H1 (cell line): ENCODE data around the gene ICAM2. TPM values are rescaled to one million over a fixed set of nuclear protein-coding genes. Genes with fewer than 3 reads are reported as not detected.

Source experiments
- CTCF ChIA-PET: fragments of 300-600 bp; sonication (Branson Sonifier 250); formaldehyde crosslinking; loops from one replicate; lab custom pipeline; 2021; ENCODE audit not compliant: partially characterized antibody; lab: Charles Lee
- POLR2A ChIA-PET: fragments of 300-600 bp; sonication (Branson Sonifier 250); formaldehyde crosslinking; loops from one replicate; lab custom pipeline; 2021; ENCODE audit warnings: inconsistent platforms; ENCODE audit not compliant: partially characterized antibody; lab: Charles Lee
- DNase-seq, 2 experiments: peaks; one replicate each; pipeline versions ENCODE4 v3.0.0 to v3.0.0-alpha.2; 2010 to 2022; ENCODE audit warnings: low spot score in 2 of 2, low read depth in 1 of 2, mixed read lengths in 1 of 2
- FAIRE-seq: peaks from 2 replicates; lab custom pipeline; 2011; peaks lifted over from hg19 to GRCh38; lab: Jason Lieb, UNC
- H2AFZ ChIP-seq: 2 replicates; pipeline ENCODE4 v1.8.1; 2012; ENCODE audit warnings: low read length, inconsistent platforms
- H2AK5ac ChIP-seq: 2 replicates; pipeline ENCODE4 v1.6.1; 2013; ENCODE audit warnings: low read depth, low read length
- H2BK120ac ChIP-seq: replicated peaks from 2 replicates; pipeline ENCODE3; 2013; ENCODE audit warnings: low read depth, low read length, inconsistent platforms
- H2BK12ac ChIP-seq: 2 replicates; pipeline ENCODE4 v1.6.1; 2013; ENCODE audit warnings: low read depth, low read length
- H2BK15ac ChIP-seq: 2 replicates; pipeline ENCODE4 v1.6.1; 2013; ENCODE audit warnings: low read length
- H2BK20ac ChIP-seq: 2 replicates; pipeline ENCODE4 v1.6.1; 2013; ENCODE audit warnings: low read length
- H2BK5ac ChIP-seq: 2 replicates; pipeline ENCODE4 v1.6.1; 2013; ENCODE audit warnings: low read depth, low read length
- H3K14ac ChIP-seq: 2 replicates; pipeline ENCODE4 v1.6.1; 2013; ENCODE audit warnings: inconsistent platforms; ENCODE audit not compliant: insufficient read length
- H3K18ac ChIP-seq: 2 replicates; pipeline ENCODE4 v1.6.1; 2013; ENCODE audit warnings: low read length; ENCODE audit errors: extremely low read depth
- H3K23ac ChIP-seq: 2 replicates; pipeline ENCODE4 v1.6.1; 2013; ENCODE audit warnings: inconsistent platforms; ENCODE audit not compliant: insufficient read length
- H3K23me2 ChIP-seq: 2 replicates; pipeline ENCODE4 v1.6.1; 2013; ENCODE audit warnings: low read depth, low read length
- H3K27ac ChIP-seq: 2 replicates; pipeline ENCODE4 v1.6.1; 2011; ENCODE audit warnings: low read depth, low read length, inconsistent platforms
- H3K27me3 ChIP-seq, 4 experiments: replicated peaks in 1 of 4; 1 replicate in 1 of 4; 2 replicates in 3 of 4; pipeline versions ENCODE4 v1.6.1 to v1.8.1; 2011 to 2013; ENCODE audit warnings: low read length in 3 of 4, mild to moderate bottlenecking in 3 of 4, inconsistent platforms in 2 of 4, mixed read lengths in 2 of 4, moderate library complexity in 1 of 4; ENCODE audit not compliant: control insufficient read depth in 3 of 4, insufficient read depth in 3 of 4; ENCODE audit errors: extremely low read depth in 1 of 4
- H3K36me3 ChIP-seq, 4 experiments: 2 replicates each; pipeline versions ENCODE4 v1.6.1 to v1.8.1; 2011 to 2013; ENCODE audit warnings: mild to moderate bottlenecking in 4 of 4, low read length in 3 of 4, moderate library complexity in 2 of 4, control low read depth in 1 of 4, inconsistent platforms in 1 of 4; ENCODE audit not compliant: insufficient read depth in 4 of 4, control insufficient read depth in 2 of 4
- H3K4ac ChIP-seq: replicated peaks from 2 replicates; pipeline ENCODE3; 2013; ENCODE audit warnings: low read length, low read depth, mixed read lengths, inconsistent platforms; ENCODE audit not compliant: insufficient read length
- H3K4me1 ChIP-seq, 4 experiments: replicated peaks in 1 of 4; 1 replicate in 1 of 4; 2 replicates in 3 of 4; pipeline versions ENCODE4 v1.6.1 to v1.8.1; 2011 to 2013; ENCODE audit warnings: low read length in 3 of 4, inconsistent platforms in 2 of 4, mixed read lengths in 1 of 4; ENCODE audit not compliant: insufficient read depth in 4 of 4, control insufficient read depth in 3 of 4
- H3K4me2 ChIP-seq, 2 experiments: 2 replicates each; pipeline versions ENCODE4 v1.6.1 to v1.8.1; 2011 to 2013; ENCODE audit warnings: low read depth in 2 of 2, low read length in 2 of 2, control low read depth in 1 of 2, inconsistent platforms in 1 of 2, mild to moderate bottlenecking in 1 of 2; ENCODE audit not compliant: insufficient read depth in 1 of 2
- H3K4me3 ChIP-seq, 4 experiments: fragments of 200-600, 300-600 bp in 1 of 4; sonication (generic), shearing (Covaris generic), sonication (Bioruptor Twin) in 1 of 4; 2 replicates each; pipeline versions ENCODE4 v1.5.1 to v1.8.1; 2011 to 2016; ENCODE audit warnings: low read length in 4 of 4, low read depth in 3 of 4, control low read depth in 2 of 4, inconsistent platforms in 2 of 4, mild to moderate bottlenecking in 2 of 4, mixed read lengths in 1 of 4, moderate library complexity in 1 of 4; ENCODE audit not compliant: insufficient read depth in 2 of 4; ENCODE audit errors: extremely low read depth in 1 of 4
- H3K56ac ChIP-seq: replicated peaks from 2 replicates; pipeline ENCODE3; 2013; ENCODE audit warnings: low read depth, mild to moderate bottlenecking, mixed read lengths, low read length, inconsistent platforms; ENCODE audit not compliant: insufficient read length
- H3K79me1 ChIP-seq: 2 replicates; pipeline ENCODE4 v1.6.1; 2013; ENCODE audit warnings: low read depth, low read length, control low read depth
- H3K79me2 ChIP-seq, 2 experiments: 2 replicates each; pipeline versions ENCODE4 v1.6.1 to v1.8.1; 2012 to 2013; ENCODE audit warnings: low read length in 2 of 2, mild to moderate bottlenecking in 2 of 2, inconsistent platforms in 1 of 2; ENCODE audit not compliant: insufficient read depth in 2 of 2, control insufficient read depth in 1 of 2
- H3K9ac ChIP-seq, 4 experiments: replicated peaks in 1 of 4; 1 replicate in 1 of 4; 2 replicates in 3 of 4; pipeline versions ENCODE4 v1.6.1 to v1.8.1; 2011 to 2013; ENCODE audit warnings: low read depth in 3 of 4, low read length in 3 of 4, control low read depth in 2 of 4, mild to moderate bottlenecking in 2 of 4, moderate library complexity in 2 of 4, inconsistent platforms in 1 of 4; ENCODE audit errors: extremely low read depth in 1 of 4
- H3K9me3 ChIP-seq, 2 experiments: 2 replicates each; pipeline versions ENCODE4 v1.6.1 to v1.8.1; 2012 to 2013; ENCODE audit warnings: mild to moderate bottlenecking in 2 of 2, moderate library complexity in 2 of 2, control low read depth in 1 of 2, inconsistent platforms in 1 of 2, low read depth in 1 of 2, low read length in 1 of 2, mixed read lengths in 1 of 2; ENCODE audit not compliant: insufficient read depth in 2 of 2
- H4K20me1 ChIP-seq, 2 experiments: replicated peaks in 1 of 2; 2 replicates each; pipeline versions ENCODE3 to v1.8.1; 2011 to 2013; ENCODE audit warnings: inconsistent platforms in 2 of 2, low read length in 2 of 2, mild to moderate bottlenecking in 1 of 2; ENCODE audit not compliant: insufficient read depth in 2 of 2, control insufficient read depth in 1 of 2
- H4K5ac ChIP-seq: 2 replicates; pipeline ENCODE4 v1.6.1; 2013; ENCODE audit warnings: low read length, low read depth, mixed read lengths, inconsistent platforms; ENCODE audit not compliant: insufficient read length
- H4K8ac ChIP-seq: 2 replicates; pipeline ENCODE4 v1.8.0; 2013; ENCODE audit warnings: mild to moderate bottlenecking, moderate library complexity, low read length, inconsistent platforms; ENCODE audit not compliant: insufficient read depth; ENCODE audit errors: extremely low read depth
- H4K91ac ChIP-seq: replicated peaks from 2 replicates; pipeline ENCODE3; 2013; ENCODE audit warnings: low read length, mixed read lengths, inconsistent platforms; ENCODE audit not compliant: insufficient read length
- CHD2 ChIP-seq: IDR thresholded peaks from 2 replicates; pipeline ENCODE4 v1.6.1; 2012; ENCODE audit warnings: low read length, improper control_type of control experiment
- CTBP2 ChIP-seq: IDR thresholded peaks from 2 replicates; pipeline ENCODE4 v1.7.0; 2011; ENCODE audit warnings: borderline replicate concordance, mild to moderate bottlenecking, moderate library complexity, mixed read lengths, low read length; ENCODE audit not compliant: insufficient read depth, insufficient read length
- EZH2 ChIP-seq: fragments of 200-600 bp; sonication (generic); IDR thresholded peaks from 2 replicates; pipeline ENCODE4 v1.7.1; 2012; ENCODE audit warnings: low read depth, mild to moderate bottlenecking, moderate library complexity, low read length, inconsistent platforms; ENCODE audit not compliant: severe bottlenecking
- HDAC2 ChIP-seq, 2 experiments: fragments of 300-600 bp in 1 of 2; sonication (generic) in 1 of 2; IDR thresholded peaks; 2 replicates each; pipeline ENCODE4 v1.6.1; 2011 to 2012; ENCODE audit warnings: low read depth in 2 of 2, low read length in 2 of 2, mild to moderate bottlenecking in 2 of 2, moderate library complexity in 2 of 2, borderline replicate concordance in 1 of 2, inconsistent platforms in 1 of 2
- JUN ChIP-seq: IDR thresholded peaks from 2 replicates; pipeline ENCODE4 v1.6.1; 2011; ENCODE audit warnings: low read depth, mild to moderate bottlenecking, improper control_type of control experiment, low read length
- KDM4A ChIP-seq: IDR thresholded peaks from one replicate; pipeline ENCODE4 v1.7.1; 2012; ENCODE audit warnings: low read depth, mild to moderate bottlenecking, moderate library complexity, low read length, inconsistent platforms; ENCODE audit not compliant: severe bottlenecking
- KDM5A ChIP-seq: fragments of 200-600 bp; IDR thresholded peaks from 2 replicates; pipeline ENCODE4 v1.7.1; 2012; ENCODE audit warnings: mild to moderate bottlenecking, low read length, inconsistent platforms, mixed read lengths
- MAFK ChIP-seq: IDR thresholded peaks from 2 replicates; pipeline ENCODE4 v1.6.1; 2012; ENCODE audit warnings: low read depth, mild to moderate bottlenecking, improper control_type of control experiment, low read length
- POU5F1 ChIP-seq: IDR thresholded peaks from 2 replicates; pipeline ENCODE4 v1.6.1; 2011; ENCODE audit warnings: low read depth, mild to moderate bottlenecking, low read length, moderate library complexity
- SIX5 ChIP-seq: IDR thresholded peaks from 2 replicates; pipeline ENCODE4 v1.6.1; 2011; ENCODE audit warnings: mild to moderate bottlenecking, low read depth, low read length
- SP2 ChIP-seq: IDR thresholded peaks from 2 replicates; pipeline ENCODE4 v1.6.1; 2012; ENCODE audit warnings: mild to moderate bottlenecking, low read length, inconsistent platforms
- SP4 ChIP-seq: IDR thresholded peaks from 2 replicates; pipeline ENCODE4 v1.6.1; 2012; ENCODE audit warnings: low read length, inconsistent platforms
- SUZ12 ChIP-seq: fragments of 200-600 bp; sonication (generic); IDR thresholded peaks from 2 replicates; pipeline ENCODE4 v1.6.1; 2012; ENCODE audit warnings: mild to moderate bottlenecking, inconsistent platforms, low read length, moderate library complexity, mixed read lengths
- TBP ChIP-seq: IDR thresholded peaks from 2 replicates; pipeline ENCODE4 v1.6.1; 2011; ENCODE audit warnings: low read depth, low read length, improper control_type of control experiment
- TEAD4 ChIP-seq: IDR thresholded peaks from 2 replicates; pipeline ENCODE4 v1.6.1; 2012; ENCODE audit warnings: low read depth, low read length, inconsistent platforms, mixed read lengths
- WGBS, 2 experiments: shearing (Covaris generic) in 1 of 2; methylation state at CpG; one replicate each; pipeline versions ENCODE4 v1.1.6 to v1.1.7; 2013 to 2015; ENCODE audit warnings: low lambda C conversion rate in 2 of 2, mixed read lengths in 2 of 2, inconsistent platforms in 1 of 2, low coverage in 1 of 2, missing lambda C conversion rate in 1 of 2; ENCODE audit not compliant: insufficient replicate concordance in 2 of 2, insufficient coverage in 1 of 2, insufficient read length in 1 of 2; ENCODE audit errors: extremely low coverage in 1 of 2, missing lambda C conversion rate in 1 of 2; 5-methylcytosine and 5-hydroxymethylcytosine counted together
- polyA plus RNA-seq, 7 experiments: library from polyadenylated mRNA; depleted of rRNA in 3 of 7; stranded (reverse) in 5 of 7; unstranded in 2 of 7; fragments of >200 nt in 5 of 7; fragments of 200-250 nt in 2 of 7; gene quantifications; 1 replicate in 5 of 7; 2 replicates in 1 of 7; 4 replicates in 1 of 7; pipeline versions ENCODE4 v1.2.1 to v1.2.3, GENCODE V29; 2011 to 2013; ENCODE audit warnings: missing spikeins in 2 of 7, mixed read lengths in 2 of 7
- total RNA-seq: library from RNA; stranded (reverse); fragmentation: NEBNext Ultra II Directional; extraction: Animal tissue kit (Norgen Biotek cat#: 25700); gene quantifications from 2 replicates; pipeline ENCODE4 v1.2.1, GENCODE V29; 2021

ICAM2 gene
- total and polyA plus RNA-seq, 2 of the 8 experiments (the other 6 are each of a cell fraction or from before 2014, with no cell fraction given): 0.45 to 0.63 TPM

GRCh38 chr17:64032081-64032480 lies 11.6 kb upstream of the ICAM2 start:
- ChIA-PET CTCF (interaction anchor here (1.4 to 11.6 kb wide), 6 partner anchors 9 to 121 kb away, joined by 3 to 202 read pairs (median 12); partner anchors contain the start of genes CSHL1, ERN1 and ICAM2), POLR2A (interaction anchor here (1.4 kb wide), 1 partner anchor 97 kb away, joined by 3 read pairs; the partner anchor contains the start of gene ERN1)
- Histone ChIP-seq H3K23ac (no peak overlapping the region), H4K20me1 (no peaks in the 10 kb centered on the region), H2BK12ac (no peak overlapping the region), H3K27me3 (peaks cover 0 to 2% (median 0%) of the 10 kb centered on the region in 4 experiments; a peak in 2 of 7 replicates), H2AFZ (no peak overlapping the region), H4K5ac (no peak overlapping the region), H3K4me3 (no peak overlapping the region), H3K56ac (no peak overlapping the region), H3K23me2 (no peaks in the 10 kb centered on the region), H4K91ac (no peak overlapping the region), H4K8ac (no peak overlapping the region), H2BK120ac (no peak overlapping the region), H3K9me3 (no peaks in the 10 kb centered on the region), H3K14ac (no peak overlapping the region), H2AK5ac (no peak overlapping the region), H3K4me2 (no peak overlapping the region), H3K4ac (no peak overlapping the region), H3K9ac (no peak overlapping the region), H2BK5ac (no peak overlapping the region), H3K18ac (no peak overlapping the region), H3K79me1 (no peaks in the 10 kb centered on the region), H3K27ac (no peak overlapping the region), H3K79me2 (no peaks in the 10 kb centered on the region), H2BK15ac (no peak overlapping the region), H3K36me3 (no peaks in the 10 kb centered on the region), H2BK20ac (no peak overlapping the region), H3K4me1 (no peaks in the 10 kb centered on the region; a peak in 1 of 7 replicates)
- DNase-seq: no peak
- no peak for FAIRE-seq
- WGBS, 2 experiments: 86% methylated on average over 4 of the region's 4 CpGs; no CpG with 5 or more reads in 1 of the 2 experiments
- TF ChIP-seq KDM4A (no peak), MAFK (no peak), CHD2 (no peak), HDAC2 (IDR thresholded peaks at IDR 0.05; ENCODE audit: borderline replicate concordance in 1 of 2, low read depth in 2 of 2, low read length in 2 of 2) (no peak), EZH2 (no peak), POU5F1 (no peak), TBP (no peak), SP4 (no peak), KDM5A (no peak), SIX5 (no peak), SP2 (no peak), CTBP2 (no peak), TEAD4 (no peak), JUN (no peak), SUZ12 (no peak)
